ENCODE measurements around the gene HOXB1.
A peak's percentile ranks its signal among the peaks of the same experiment; 100 is the strongest.

HOXB1 gene

GRCh38 chr17:48530887-48531272 is at the start of gene HOXB1:
Gene HOXB1, minus strand, starts transcription at chr17:48531011. Its CDS starts 107 bp downstream, at chr17:48530904.
- no peak for DNase-seq

GRCh38 chr17:48579760-48580554 is 49.1 kb upstream of the HOXB1 start:
- DNase-seq = no peak

- DNase-seq = no peak
These were observed 48.6 kb upstream of the HOXB1 start for GRCh38 chr17:48579471-48579759.

GRCh38 chr17:48578616-48579470 is 48.0 kb upstream of the HOXB1 start:
- DNase-seq = no peak

GRCh38 chr17:48577946-48578615 is 47.3 kb upstream of the HOXB1 start, which contains the start of gene HOXB4:
Gene HOXB4, minus strand, starts transcription at chr17:48578350. Its CDS starts 31 bp downstream, at chr17:48578319.
- DNase-seq = peak; percentile 32

GRCh38 chr17:48577330-48577945 is 46.6 kb upstream of the HOXB1 start:
- DNase-seq = no peak

GRCh38 chr17:48576479-48577309 is 45.9 kb upstream of the HOXB1 start:
- no peak for DNase-seq

- DNase-seq = no peak
These were observed 45.1 kb upstream of the HOXB1 start for GRCh38 chr17:48575673-48576478.

GRCh38 chr17:48575066-48575582 is 44.3 kb upstream of the HOXB1 start:
- DNase-seq = no peak

- no peak for DNase-seq
These were observed 43.8 kb upstream of the HOXB1 start for GRCh38 chr17:48574505-48575065.

- no peak for DNase-seq
These were observed 41.1 kb upstream of the HOXB1 start for GRCh38 chr17:48571826-48572417.

- no peak for DNase-seq
These were observed 40.4 kb upstream of the HOXB1 start for GRCh38 chr17:48571024-48571818.

- no peak for DNase-seq
These were observed 39.7 kb upstream of the HOXB1 start for GRCh38 chr17:48570325-48571023.

GRCh38 chr17:48569674-48570324 is 39.0 kb upstream of the HOXB1 start:
- DNase-seq = no peak

GRCh38 chr17:48569240-48569582 is 38.4 kb upstream of the HOXB1 start:
- DNase-seq = no peak

- DNase-seq = peak; percentile 17
These were observed 37.9 kb upstream of the HOXB1 start for GRCh38 chr17:48568499-48569239.

GRCh38 chr17:48567646-48568354 is 37.0 kb upstream of the HOXB1 start:
- no peak for DNase-seq
